ENCODE results near the gene BRD3OS.

Gene BRD3OS

DNA sequence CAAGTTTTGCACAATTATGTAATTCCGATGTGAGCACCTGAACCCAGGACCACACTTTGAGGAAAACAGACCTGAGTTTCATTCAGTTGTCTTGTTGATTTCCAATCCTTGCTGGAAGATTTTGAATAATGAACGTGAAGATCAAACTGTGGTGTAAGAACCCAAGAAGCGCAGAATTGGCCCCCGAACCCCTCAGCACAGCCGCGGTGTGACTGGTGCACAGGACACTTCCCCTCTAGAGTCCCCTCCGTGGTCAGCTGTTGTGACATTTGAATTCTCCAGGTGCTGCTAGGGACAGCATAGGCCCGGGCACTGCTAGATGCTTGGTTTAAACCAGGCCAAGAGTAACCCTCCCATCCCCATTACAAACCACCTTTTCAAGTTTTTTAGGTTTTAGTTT, 1.7 kb downstream of the BRD3OS start:
- TF ChIP-seq, protein P1, sequence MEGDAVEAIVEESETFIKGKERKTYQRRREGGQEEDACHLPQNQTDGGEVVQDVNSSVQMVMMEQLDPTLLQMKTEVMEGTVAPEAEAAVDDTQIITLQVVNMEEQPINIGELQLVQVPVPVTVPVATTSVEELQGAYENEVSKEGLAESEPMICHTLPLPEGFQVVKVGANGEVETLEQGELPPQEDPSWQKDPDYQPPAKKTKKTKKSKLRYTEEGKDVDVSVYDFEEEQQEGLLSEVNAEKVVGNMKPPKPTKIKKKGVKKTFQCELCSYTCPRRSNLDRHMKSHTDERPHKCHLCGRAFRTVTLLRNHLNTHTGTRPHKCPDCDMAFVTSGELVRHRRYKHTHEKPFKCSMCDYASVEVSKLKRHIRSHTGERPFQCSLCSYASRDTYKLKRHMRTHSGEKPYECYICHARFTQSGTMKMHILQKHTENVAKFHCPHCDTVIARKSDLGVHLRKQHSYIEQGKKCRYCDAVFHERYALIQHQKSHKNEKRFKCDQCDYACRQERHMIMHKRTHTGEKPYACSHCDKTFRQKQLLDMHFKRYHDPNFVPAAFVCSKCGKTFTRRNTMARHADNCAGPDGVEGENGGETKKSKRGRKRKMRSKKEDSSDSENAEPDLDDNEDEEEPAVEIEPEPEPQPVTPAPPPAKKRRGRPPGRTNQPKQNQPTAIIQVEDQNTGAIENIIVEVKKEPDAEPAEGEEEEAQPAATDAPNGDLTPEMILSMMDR (IDR thresholded peaks at IDR 0.05; ENCODE audit: insufficient read depth, missing control alignments), result no peak
- DNase-seq (ENCODE audit: insufficient read length, low spot score), result no peak
- FAIRE-seq, result no peak

- TF ChIP-seq, protein P1 (IDR thresholded peaks at IDR 0.05; ENCODE audit: insufficient read depth, missing control alignments), result no peak
- DNase-seq (ENCODE audit: insufficient read length, low spot score), result no peak
- FAIRE-seq, result no peak
Measured at GRCh38 chr9:134027561-134027960, 2.3 kb downstream of the BRD3OS start.

DNA sequence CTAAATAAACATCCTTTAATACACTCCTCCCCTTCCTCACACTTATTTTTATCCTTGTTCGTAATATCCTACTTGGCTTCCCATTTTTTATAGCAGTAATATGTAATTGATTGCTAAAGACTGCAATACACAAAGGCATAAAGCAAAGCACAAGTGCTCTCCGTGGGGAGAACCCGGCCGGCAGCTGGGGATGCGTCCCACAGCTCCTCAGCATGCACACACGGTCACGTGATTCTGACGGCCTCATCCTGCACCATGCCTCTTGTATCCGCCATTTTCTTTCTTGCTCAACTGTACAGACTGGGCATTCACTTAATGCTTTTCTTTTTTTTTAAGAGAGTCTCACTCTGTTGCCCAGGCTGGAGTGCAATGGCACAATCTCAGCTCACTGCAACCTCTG, 2.8 kb downstream of the BRD3OS start:
- DNase-seq (ENCODE audit: insufficient read length, low spot score), result no peak
- FAIRE-seq, result no peak
- TF ChIP-seq, protein P1 (IDR thresholded peaks at IDR 0.05; ENCODE audit: insufficient read depth, missing control alignments), result no peak

DNA sequence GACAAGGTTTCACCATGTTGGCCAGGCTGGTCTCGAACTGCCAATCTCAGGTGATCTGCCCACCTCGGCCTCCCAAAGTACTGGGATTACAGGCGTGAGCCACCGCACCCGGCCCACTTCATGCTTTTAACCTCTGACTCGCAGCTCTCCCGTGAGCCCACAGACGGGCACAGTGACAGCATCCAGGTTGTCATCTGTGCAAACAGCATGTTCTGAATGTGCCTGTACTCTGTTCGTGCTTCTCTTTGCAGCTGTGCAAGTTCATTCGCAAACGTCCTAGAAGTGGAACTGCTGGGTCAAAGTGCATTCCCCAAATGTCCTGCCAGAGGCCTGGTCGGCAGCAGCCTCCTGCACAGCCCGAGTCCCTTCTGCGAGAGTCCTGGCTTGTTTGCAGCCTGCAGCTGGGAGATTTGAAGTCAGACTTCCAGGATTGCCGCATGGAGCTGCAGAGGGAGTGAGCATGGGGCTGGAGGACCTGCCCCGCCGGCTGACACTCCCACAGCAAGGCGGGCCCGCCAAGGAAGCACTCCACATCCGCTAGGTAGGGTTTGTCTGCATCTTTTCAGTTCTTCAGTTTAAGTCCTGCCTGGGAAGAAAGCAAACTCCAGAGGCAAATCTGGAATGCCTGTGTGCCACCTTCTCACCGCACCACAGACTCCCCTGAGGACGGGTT, 3.4 kb downstream of the BRD3OS start:
- FAIRE-seq (no peak), DNase-seq (ENCODE audit: insufficient read length, low spot score) (no peak)
- TF ChIP-seq, protein P1 (IDR thresholded peaks at IDR 0.05; ENCODE audit: insufficient read depth, missing control alignments), result no peak

DNA sequence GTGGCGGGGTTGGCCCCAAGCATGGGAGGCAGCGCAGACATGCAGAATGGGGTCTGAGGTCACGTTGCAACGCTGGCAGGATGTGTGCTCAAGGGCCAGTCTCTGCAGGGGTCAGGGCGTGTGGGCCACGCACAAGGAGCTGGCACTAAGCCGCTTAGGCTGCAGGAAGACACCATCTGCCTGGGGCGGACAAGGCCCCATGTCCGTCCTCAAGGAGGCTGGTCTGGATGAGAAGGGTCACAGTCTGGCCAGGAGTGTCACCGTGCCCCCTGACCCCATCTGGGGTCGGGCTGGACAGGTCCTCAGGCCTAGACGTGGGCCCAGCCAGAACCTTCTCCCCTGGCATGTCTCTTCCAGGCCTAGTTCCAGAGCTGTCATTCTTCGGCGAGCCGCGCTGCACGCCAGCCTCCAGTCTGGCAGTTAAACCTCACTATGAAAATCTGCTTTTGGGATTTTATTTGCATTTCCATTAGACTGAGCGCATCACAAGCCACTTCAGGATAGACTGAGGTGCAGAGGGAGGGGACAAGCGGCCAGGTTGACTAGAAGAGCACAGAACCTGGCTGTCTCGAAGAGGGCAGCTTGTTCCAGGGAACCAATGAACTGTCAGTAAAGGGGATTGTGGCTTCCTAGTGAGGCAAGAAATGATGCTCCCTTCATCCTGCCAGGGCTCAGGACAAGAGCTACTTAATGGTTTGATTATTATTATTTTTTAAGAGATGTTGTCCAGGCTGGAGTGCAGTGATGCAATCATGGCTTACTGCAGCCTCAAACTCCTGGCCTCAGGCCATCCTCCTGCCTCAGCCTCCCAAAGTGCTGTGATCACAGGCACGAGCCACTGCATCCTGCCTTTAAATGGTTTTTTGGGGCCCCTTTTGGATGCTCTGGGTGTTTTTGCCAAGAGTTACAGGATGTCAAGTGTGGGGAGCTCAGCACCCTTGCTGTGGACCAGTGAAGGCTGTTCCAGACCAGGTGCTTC, 4.3 kb downstream of the BRD3OS start:
- no peak for DNase-seq (ENCODE audit: insufficient read length, low spot score)
- FAIRE-seq, result no peak
- TF ChIP-seq, protein P1 (IDR thresholded peaks at IDR 0.05; ENCODE audit: insufficient read depth, missing control alignments), result no peak

DNA sequence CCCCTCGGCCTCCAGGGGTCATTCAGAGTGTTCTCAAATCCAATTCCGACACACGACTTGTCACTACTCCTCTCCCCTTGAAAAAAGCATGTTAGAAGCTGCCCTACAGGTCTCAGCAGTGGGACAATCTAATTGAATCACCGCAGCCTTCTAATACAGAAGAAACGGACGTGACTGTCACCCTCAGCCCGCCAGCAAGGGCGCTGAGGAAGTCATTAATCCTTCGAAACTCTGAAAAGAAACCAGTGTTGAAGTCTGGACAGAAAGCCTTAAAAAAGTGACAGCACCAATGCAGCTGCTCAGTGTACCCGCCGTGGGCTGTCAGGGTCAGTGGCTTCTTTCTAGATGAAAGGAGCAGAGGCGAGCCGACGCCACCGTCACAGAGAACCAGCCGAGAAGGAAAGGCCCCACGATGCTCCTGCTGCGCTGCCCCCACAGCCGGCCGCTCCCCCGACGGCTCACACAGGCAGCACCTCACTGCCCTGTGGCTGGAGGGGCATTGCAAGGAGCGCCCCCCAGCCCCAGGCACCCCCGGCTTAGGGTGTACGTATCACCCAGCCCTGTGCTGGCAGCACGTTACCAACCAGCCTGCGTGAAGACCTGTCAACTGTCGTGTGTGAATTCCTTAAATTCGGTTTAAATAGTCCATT, 5.7 kb downstream of the BRD3OS start:
- DNase-seq (ENCODE audit: insufficient read length, low spot score) (no peak), FAIRE-seq (no peak)
- TF ChIP-seq, protein P1 (IDR thresholded peaks at IDR 0.05; ENCODE audit: insufficient read depth, missing control alignments), result no peak
